Thoracic aorta (tissue), 2 donors: ENCODE measurements around the gene ZNF319. TPM values are rescaled to one million over a fixed set of nuclear protein-coding genes. Genes with fewer than 3 reads are reported as not detected.

Source experiments
- ATAC-seq: fragments of 150-250 bp; one replicate; pipeline ENCODE4 v1.8.0; 2017; ENCODE audit warnings: low read depth; ENCODE audit not compliant: insufficient number of reproducible peaks, low FRiP score
- DNase-seq: peaks from one replicate; pipeline ENCODE4 v3.0.0-alpha.2; 2020; ENCODE audit warnings: low spot score
- H3K27ac ChIP-seq, 2 donors: fragments of 200-600 bp; sonication (generic); 1 replicate in 1 of 2; 2 replicates in 1 of 2; pipeline ENCODE4 v1.5.1; 2016; ENCODE audit warnings: mild to moderate bottlenecking in 2 of 2, moderate library complexity in 2 of 2
- H3K27me3 ChIP-seq: fragments of 200-600 bp; sonication (generic); replicated peaks from 2 replicates; pipeline ENCODE4 v1.6.0; 2016; ENCODE audit warnings: mild to moderate bottlenecking; ENCODE audit not compliant: insufficient read depth
- H3K36me3 ChIP-seq: fragments of 200-600 bp; sonication (generic); one replicate; pipeline ENCODE4 v1.5.1; 2016
- H3K4me1 ChIP-seq, 2 donors: fragments of 200-600 bp; sonication (generic); 1 replicate in 1 of 2; 2 replicates in 1 of 2; pipeline versions ENCODE4 v1.5.1 to v1.6.0; 2016; ENCODE audit warnings: low read depth in 2 of 2, mild to moderate bottlenecking in 1 of 2; ENCODE audit not compliant: control insufficient read depth in 1 of 2
- H3K4me3 ChIP-seq: fragments of 200-600 bp; sonication (generic); 2 replicates; pipeline ENCODE4 v1.5.1; 2016; ENCODE audit warnings: mild to moderate bottlenecking
- H3K9me3 ChIP-seq: fragments of 200-600 bp; sonication (generic); 2 replicates; pipeline ENCODE4 v1.5.1; 2016
- CTCF ChIP-seq: fragments of 200-600 bp; sonication (generic); IDR thresholded peaks from one replicate; pipeline ENCODE4 v1.5.1; 2019; ENCODE audit warnings: antibody characterized with exemption
- total RNA-seq, 2 donors: library from RNA; depleted of rRNA; stranded (reverse); fragments of >200 nt; gene quantifications; one replicate each; pipeline versions ENCODE4 v1.1.0 to v1.2.3, GENCODE V29; 2016

ZNF319 gene
- total RNA-seq, 2 donors from 2014 or later, result 6.0 to 13.8 TPM

- no peak for ATAC-seq
- Histone ChIP-seq H3K27me3 (no peaks in the 10 kb centered on the region), H3K9me3 (no peaks in the 10 kb centered on the region), H3K27ac (no peak overlapping the region), H3K4me1 (no peaks in the 10 kb centered on the region), H3K36me3 (no peaks in the 10 kb centered on the region), H3K4me3 (no peak overlapping the region)
- DNase-seq, result no peak
- TF ChIP-seq CTCF, result no peak
These were observed 39.5 kb upstream of the ZNF319 start for GRCh38 chr16:58039829-58040495.

DNA sequence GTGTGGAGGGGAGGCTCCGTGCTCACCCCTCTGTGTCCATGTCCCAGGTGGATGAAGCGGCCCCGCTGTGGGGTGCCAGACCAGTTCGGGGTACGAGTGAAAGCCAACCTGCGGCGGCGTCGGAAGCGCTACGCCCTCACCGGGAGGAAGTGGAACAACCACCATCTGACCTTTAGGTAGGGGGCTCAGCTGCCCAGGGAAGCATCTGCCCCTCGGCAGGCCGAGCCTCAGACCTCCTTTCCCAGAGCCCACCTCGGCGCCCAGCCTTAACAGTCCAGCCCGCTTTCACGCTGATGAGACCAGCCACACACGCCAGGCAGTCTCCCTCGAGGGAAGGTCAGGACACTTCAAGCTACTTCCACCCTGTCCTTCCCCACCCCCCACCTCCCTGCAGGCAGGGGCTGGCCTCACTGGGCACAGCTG, 37.8 kb upstream of the ZNF319 start:
- Histone ChIP-seq H3K9me3 (no peaks in the 10 kb centered on the region), H3K27ac (no peak overlapping the region), H3K36me3 (no peaks in the 10 kb centered on the region), H3K4me3 (no peak overlapping the region), H3K27me3 (no peaks in the 10 kb centered on the region), H3K4me1 (no peaks in the 10 kb centered on the region)
- DNase-seq, result no peak
- ATAC-seq, result no peak
- no peak for TF ChIP-seq CTCF

- Histone ChIP-seq H3K9me3 (no peaks in the 10 kb centered on the region), H3K36me3 (no peaks in the 10 kb centered on the region), H3K27me3 (no peaks in the 10 kb centered on the region), H3K4me3 (no peak overlapping the region), H3K27ac (no peak overlapping the region), H3K4me1 (no peaks in the 10 kb centered on the region)
- no peak for TF ChIP-seq CTCF
- DNase-seq (no peak), ATAC-seq (no peak)
These were observed 37.0 kb upstream of the ZNF319 start for GRCh38 chr16:58037365-58038057.

GRCh38 chr16:58036943-58037342, 36.5 kb upstream of the ZNF319 start:
- no peak for ATAC-seq
- no peaks in the 10 kb centered on the region for H3K4me1 ChIP-seq
- no peaks in the 10 kb centered on the region for H3K9me3 ChIP-seq
- H3K4me3 ChIP-seq, result no peak overlapping the region
- no peaks in the 10 kb centered on the region for H3K27me3 ChIP-seq
- DNase-seq, result no peak
- H3K36me3 ChIP-seq, result no peaks in the 10 kb centered on the region
- no peak overlapping the region for H3K27ac ChIP-seq
- no peak for TF ChIP-seq CTCF

DNA sequence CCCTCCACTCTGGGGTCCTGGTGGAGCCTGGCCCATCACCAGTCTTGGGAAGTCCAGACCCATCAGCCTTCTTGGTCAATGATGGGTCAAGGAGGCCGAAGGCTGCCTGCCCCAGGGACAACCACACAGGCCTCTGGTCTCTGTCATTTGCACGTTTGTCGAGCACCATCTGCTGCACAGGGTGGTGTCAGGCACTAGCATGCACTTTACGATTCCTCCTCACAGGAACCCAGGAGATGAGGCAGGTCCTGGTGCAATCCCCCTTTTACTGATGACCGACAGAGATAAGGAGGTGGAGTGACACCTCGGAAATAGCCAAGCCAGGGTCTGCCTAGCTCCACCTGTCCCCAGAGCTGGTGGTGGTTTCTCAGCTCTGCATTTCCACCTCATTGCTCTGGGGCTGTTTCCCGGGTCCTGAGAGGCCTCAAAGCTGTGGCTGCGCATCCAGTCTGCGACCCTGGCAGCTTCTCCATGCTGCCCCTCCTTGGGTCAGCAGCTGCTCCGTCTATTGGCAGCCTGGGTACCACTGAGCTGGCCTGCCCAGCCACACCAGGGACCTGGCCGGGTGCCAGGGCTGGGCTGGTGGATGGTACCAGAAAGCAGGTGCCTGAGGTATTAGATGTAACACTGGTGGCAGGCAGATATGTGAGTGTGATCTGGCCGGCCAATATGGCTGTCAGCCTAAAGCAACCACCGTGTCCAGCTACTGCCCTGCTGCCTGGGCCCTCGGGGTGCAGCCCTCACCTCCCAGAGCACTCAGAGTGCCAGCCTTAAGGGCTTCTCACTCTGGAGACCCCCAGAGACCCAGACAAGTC, 35.1 kb upstream of the ZNF319 start:
- no peak for ATAC-seq
- Histone ChIP-seq H3K4me3 (no peak overlapping the region), H3K9me3 (no peaks in the 10 kb centered on the region), H3K27me3 (no peaks in the 10 kb centered on the region), H3K36me3 (no peaks in the 10 kb centered on the region), H3K27ac (no peak overlapping the region), H3K4me1 (no peaks in the 10 kb centered on the region)
- no peak for DNase-seq
- no peak for TF ChIP-seq CTCF
